OCI-M2 (cell line): ENCODE results near the gene HMCN2.
"Not testable (repeated sequence)": the region's sequence is repeated elsewhere in the genome, so short reads cannot be mapped to it uniquely, and the experiment has no call there.

Experiments used
- DNase-seq: peaks from one replicate; lab custom pipeline; 2025; ENCODE audit not compliant: unreplicated experiment; lab: John Stamatoyannopoulos, UW

Gene HMCN2

GRCh38 chr9:130237763-130238524 lies 27.6 kb upstream of the HMCN2 start:
- DNase-seq: no peak

DNA sequence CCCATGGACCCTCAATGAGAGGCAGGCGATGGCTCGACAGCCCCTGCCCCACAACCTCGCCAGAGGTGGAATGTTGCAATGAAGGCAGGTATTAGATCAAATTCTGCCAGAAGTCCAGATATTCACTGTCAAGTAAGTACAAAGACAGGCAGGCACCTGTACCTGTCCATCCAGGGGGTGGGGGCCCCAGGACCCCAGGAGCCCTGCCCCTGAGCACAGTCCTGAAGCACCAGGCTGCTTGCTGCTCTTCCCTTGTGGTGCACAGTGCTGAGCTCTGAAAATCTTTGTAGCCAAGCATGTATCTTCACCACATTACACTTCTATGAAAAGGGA lies 26.2 kb upstream of the HMCN2 start:
- DNase-seq: no peak

- DNase-seq: no peak
Measured at GRCh38 chr9:130239741-130240241, 25.8 kb upstream of the HMCN2 start.

DNA sequence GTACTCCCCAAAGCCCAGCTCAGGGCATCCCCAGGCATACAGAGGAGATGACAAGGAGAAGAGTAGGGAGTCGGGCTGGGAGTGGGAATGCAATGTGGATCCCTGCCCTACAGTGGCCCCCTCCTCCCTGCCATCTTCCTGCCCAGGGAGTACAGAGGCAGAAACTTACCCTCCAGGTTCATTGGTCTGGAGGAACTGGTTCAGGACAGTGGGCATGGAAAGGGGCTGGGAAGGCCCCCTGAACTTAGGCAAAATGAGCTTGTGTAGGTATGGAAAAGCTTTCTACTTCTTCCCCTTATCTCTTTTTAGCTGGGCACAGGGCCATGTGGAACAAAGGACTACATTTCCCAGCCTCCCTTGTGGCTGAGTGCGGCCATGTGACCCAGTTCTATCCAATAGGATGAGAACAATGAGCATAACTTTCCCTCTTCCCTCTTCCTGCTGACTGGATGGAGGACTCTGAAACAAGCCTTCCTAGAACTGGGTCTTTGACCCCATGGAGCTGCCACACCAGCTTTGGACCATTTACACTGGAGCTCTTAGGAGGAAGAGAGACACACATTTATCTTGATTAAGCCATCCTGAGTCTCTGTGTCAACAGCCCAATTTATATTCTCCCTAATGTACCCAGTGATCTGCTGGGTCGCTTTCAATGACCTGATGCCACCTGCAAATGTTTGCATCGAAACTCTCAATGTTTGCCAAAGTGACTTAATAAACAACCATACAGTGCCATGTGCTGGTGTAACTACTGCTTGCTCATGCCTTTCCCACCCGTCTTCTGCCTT lies 25.0 kb upstream of the HMCN2 start:
- no peak for DNase-seq

DNA sequence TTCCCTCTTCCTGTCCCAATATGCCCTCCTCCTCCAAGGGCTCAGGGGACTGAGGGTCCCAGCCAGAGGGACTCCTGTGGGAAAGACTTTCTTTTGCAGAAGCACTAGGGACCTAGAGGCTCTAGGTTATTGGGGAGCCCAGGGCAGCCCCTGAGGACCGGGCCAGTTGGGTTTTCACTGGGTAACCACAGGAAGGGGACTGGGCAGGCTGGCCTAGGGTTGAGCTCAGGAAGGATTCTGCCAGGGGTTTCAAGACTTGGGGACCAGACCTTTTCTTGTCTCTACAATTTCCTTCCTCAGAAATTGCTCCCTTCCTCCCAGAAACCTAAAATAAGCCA lies 24.4 kb upstream of the HMCN2 start:
- DNase-seq: no peak

- DNase-seq: no peak
Measured at GRCh38 chr9:130242270-130243014, 23.1 kb upstream of the HMCN2 start.

DNA sequence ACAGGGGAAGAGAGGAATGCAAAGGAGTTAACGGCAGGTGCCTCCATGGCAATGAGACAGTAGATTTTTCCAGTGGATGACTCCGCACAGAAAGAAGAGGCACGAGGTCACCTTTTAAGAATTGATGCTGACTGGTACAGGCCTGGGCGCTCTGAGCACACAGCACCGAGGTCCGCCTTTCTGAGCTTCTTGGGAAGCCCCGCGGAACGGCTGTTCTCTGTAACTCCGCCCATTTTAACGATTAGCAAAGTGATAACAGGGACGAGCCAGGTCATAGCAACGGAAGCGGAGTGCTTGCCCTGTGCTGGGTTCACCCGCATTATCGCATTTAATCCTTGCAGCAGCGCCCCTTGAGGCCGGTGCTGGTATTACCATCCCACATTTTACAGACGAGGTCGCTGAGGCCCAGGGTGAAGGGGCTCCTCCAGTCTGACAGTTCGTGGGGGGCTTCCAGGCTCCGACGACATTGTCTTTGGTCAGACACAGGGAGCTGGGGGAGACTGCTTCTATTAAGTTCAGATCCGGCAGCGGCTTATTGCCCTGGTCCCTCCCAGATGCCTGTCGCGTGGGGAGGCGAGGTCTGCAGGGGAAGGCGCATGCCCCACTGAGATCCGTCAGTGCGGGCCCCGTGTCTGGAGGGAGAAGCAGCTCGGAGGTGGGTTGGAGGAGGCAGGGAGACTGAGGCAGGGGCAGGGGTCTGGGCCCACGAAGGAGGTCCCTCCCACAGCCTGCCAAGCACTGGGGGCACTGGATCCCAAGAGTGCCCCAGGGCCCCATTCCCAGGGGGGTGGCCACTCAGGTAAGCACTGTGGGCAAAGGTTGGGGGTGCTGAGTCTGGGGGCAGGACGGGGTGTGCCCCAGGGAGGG lies 22.3 kb upstream of the HMCN2 start:
- no peak for DNase-seq

DNA sequence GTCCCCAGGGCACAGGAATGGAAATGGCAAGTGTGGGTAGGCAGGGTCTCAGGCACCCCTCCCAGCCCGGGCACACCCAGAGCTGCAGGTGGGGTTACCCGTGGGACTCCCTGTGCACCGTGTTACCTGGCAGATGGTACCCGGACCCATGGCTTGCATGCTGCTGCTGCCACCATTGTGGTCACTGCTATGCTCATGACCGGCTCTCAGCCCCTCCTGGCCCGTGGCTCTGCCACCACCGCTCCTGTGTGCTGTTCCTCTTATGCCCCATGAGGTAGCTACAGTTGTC lies 21.7 kb upstream of the HMCN2 start:
- no peak for DNase-seq

GRCh38 chr9:130244548-130245165 lies 20.9 kb upstream of the HMCN2 start:
- no peak for DNase-seq

DNA sequence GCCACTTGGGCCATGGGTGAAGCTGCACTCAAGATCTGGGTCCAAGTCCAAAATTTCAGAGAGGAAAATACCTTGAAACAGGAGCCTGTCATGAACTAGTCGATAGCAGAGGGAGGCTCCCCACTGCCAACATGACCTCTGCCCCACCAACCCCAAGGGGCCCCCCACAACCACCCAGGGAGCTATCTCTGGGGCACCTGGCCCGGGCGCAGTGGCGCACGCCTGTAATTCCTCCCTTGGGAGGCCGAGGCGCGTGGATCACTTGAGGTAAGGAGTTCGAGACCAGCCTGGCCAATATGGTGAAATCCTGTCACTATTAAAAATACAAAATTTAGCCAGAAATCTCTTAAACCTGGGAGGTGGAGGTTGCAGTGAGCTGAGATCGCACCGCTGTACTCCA lies 20.1 kb upstream of the HMCN2 start:
- no peak for DNase-seq

DNA sequence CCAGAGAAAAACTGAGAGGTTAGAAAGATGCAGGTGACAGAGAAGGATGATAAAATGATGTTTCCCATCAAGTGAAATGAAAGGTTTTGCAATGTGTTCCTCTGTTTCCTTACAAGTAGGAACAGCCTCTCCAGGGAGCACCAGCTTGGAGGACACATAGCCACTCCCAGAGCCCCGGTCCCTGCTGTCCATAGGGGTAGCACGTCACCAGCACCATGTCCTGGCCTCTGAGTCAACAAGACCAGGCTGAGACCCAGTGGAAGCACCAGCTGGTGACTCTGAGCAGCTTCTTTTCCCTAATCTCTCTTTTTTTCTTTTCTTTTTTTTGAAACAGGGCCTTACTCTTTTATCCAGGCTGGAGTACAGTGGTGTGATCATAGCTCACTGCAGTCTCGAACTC lies 19.4 kb upstream of the HMCN2 start:
- no peak for DNase-seq

DNA sequence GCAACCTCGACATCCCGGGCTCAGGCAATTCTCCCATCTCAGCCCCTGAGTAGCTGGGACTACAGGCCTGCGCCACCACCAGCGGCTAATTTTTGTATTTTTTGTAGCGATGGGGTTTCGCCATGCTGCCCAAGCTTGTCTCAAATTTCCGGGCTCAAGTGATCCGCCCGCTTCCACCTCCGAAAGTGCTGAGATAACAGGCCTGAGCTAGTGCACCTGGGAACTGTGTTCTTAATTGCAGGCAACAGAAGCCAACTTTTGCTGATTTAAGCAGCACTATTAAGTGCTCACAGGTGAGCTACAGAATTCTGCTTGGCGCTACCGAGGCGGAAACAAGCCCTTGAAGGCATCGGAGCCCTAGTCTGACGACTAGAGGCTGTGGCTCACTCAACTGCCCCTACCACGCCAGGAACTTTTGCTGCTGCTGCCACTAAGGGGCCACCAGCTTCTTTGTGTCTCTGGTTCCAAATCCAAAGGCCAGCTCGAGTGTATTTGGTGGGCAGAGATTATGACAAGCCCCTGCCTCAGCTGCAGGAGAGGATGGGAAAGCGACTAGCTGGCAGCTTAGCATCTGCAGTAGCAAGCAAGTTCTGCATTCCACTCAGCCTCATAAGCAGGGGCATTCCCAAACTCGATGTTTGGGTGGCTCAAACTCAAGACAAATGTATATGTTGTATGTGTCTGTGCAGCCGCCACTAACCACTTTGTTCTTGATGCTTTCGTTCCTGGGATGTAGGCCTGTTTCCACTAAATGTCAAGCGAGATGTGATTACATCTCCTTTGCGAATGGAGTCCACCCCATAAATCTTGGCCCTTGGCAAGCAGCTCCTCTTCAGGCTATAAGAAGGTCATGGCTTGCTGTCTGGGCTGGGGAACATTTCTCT lies 10.6 kb upstream of the HMCN2 start:
- no peak for DNase-seq

- DNase-seq: no peak
Measured at GRCh38 chr9:130255631-130256134, 9.9 kb upstream of the HMCN2 start.

GRCh38 chr9:130256644-130257043 lies 8.9 kb upstream of the HMCN2 start:
- no peak for DNase-seq

DNA sequence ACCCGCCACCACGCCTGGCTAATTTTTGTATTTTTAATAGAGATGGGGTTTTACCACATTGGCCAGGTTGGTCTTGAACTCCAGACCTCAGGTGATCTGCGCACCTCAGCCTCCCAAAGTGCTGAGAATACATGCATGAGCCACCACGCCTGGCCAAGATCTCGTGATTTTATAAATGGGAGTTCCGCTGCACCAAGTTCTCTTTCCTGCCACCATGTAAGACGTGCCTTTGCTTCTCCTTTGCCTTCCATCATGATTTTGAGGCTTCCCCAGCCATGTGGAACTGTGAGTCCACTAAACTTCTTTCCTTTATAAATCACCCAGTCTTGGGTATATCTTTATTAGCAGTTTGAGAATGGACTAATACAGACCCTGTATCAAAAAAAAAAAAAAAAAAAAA lies 7.4 kb upstream of the HMCN2 start:
- DNase-seq: not testable (repeated sequence)

GRCh38 chr9:130259044-130259443 lies 6.5 kb upstream of the HMCN2 start:
- no peak for DNase-seq

GRCh38 chr9:130260816-130261765 lies 4.5 kb upstream of the HMCN2 start:
- DNase-seq: no peak

- no peak for DNase-seq
Measured at GRCh38 chr9:130262061-130262745, 3.4 kb upstream of the HMCN2 start.
